IMR-90 (cell line): ENCODE measurements around the gene TUSC2. TPM values are rescaled to one million over a fixed set of nuclear protein-coding genes. Genes with fewer than 3 reads are reported as not detected.
"Not testable (repeated sequence)": the region's sequence is repeated elsewhere in the genome, so short reads cannot be mapped to it uniquely, and the experiment has no call there.

Experiments used
- ATAC-seq: fragments of 200-7000 bp; cut with Tn5 transposase; 2 replicates; pipeline ENCODE4 v1.9.1; 2020; ENCODE audit warnings: low read depth, mild to moderate bottlenecking, moderate library complexity
- BruUV-seq: library from RNA; stranded (reverse); fragments of 400-500 nt; replicated peaks from 2 replicates; lab custom pipeline; 2021; lab: Mats Ljungman, UMichigan
- CTCF ChIA-PET: fragments of 300-600 bp; formaldehyde crosslinking; extraction: SDS; loops from one replicate; lab custom pipeline; 2021; ENCODE audit warnings: antibody characterized with exemption; lab: Yijun Ruan, JAX
- POLR2A ChIA-PET: fragments of 300-600 bp; sonication (Branson Sonifier 250); formaldehyde crosslinking; loops from one replicate; lab custom pipeline; 2022; ENCODE audit warnings: antibody characterized with exemption; ENCODE audit not compliant: unreplicated experiment; lab: Charles Lee
- DNase-seq: peaks from one replicate; pipeline ENCODE4 v3.0.0; 2013
- H2AFZ ChIP-seq: replicated peaks from 2 replicates; pipeline ENCODE3; 2013; ENCODE audit warnings: low read length, mild to moderate bottlenecking; ENCODE audit not compliant: poor library complexity
- H2AK5ac ChIP-seq: 2 replicates; pipeline ENCODE4 v1.6.1; 2013; ENCODE audit warnings: low read depth, low read length, inconsistent platforms
- H2AK9ac ChIP-seq: replicated peaks from 2 replicates; pipeline ENCODE3; 2013; ENCODE audit warnings: mild to moderate bottlenecking, low read depth, low read length, moderate library complexity; ENCODE audit not compliant: poor library complexity
- H2BK120ac ChIP-seq: 2 replicates; pipeline ENCODE4 v1.6.1; 2013; ENCODE audit warnings: low read depth, low read length, inconsistent platforms
- H2BK15ac ChIP-seq: 3 replicates; pipeline ENCODE4 v1.6.1; 2013; ENCODE audit warnings: low read depth, low read length, inconsistent platforms
- H2BK20ac ChIP-seq: 2 replicates; pipeline ENCODE4 v1.6.1; 2013; ENCODE audit warnings: low read depth, mild to moderate bottlenecking, inconsistent platforms, low read length, moderate library complexity
- H2BK5ac ChIP-seq: 2 replicates; pipeline ENCODE4 v1.6.1; 2013; ENCODE audit warnings: mild to moderate bottlenecking, low read depth, low read length, inconsistent platforms; ENCODE audit not compliant: poor library complexity, severe bottlenecking
- H3K14ac ChIP-seq: replicated peaks from 2 replicates; pipeline ENCODE4 v1.6.1; 2013; ENCODE audit warnings: low read depth, low read length, inconsistent platforms
- H3K18ac ChIP-seq: 2 replicates; pipeline ENCODE4 v1.6.1; 2013; ENCODE audit warnings: low read depth, low read length, control low read depth
- H3K23ac ChIP-seq: 2 replicates; pipeline ENCODE4 v1.6.1; 2013; ENCODE audit warnings: low read depth, low read length, inconsistent platforms
- H3K27ac ChIP-seq: 2 replicates; pipeline ENCODE4 v1.5.1; 2013; ENCODE audit warnings: mild to moderate bottlenecking, control low read depth, low read length; ENCODE audit not compliant: insufficient read depth
- H3K27me3 ChIP-seq: 2 replicates; pipeline ENCODE4 v1.6.1; 2013; ENCODE audit warnings: low read length; ENCODE audit not compliant: control insufficient read depth, insufficient read depth
- H3K36me3 ChIP-seq: 2 replicates; pipeline ENCODE4 v1.6.1; 2013; ENCODE audit warnings: low read length, mixed read lengths; ENCODE audit not compliant: control insufficient read depth, insufficient read depth
- H3K4ac ChIP-seq: 2 replicates; pipeline ENCODE4 v1.6.1; 2013; ENCODE audit warnings: low read depth, low read length, inconsistent platforms
- H3K4me1 ChIP-seq: 2 replicates; pipeline ENCODE4 v1.6.1; 2013; ENCODE audit warnings: low read length, mixed read lengths; ENCODE audit not compliant: control insufficient read depth, insufficient read depth
- H3K4me2 ChIP-seq: 2 replicates; pipeline ENCODE4 v1.6.1; 2013; ENCODE audit warnings: low read depth, mild to moderate bottlenecking, control low read depth, low read length, moderate library complexity
- H3K4me3 ChIP-seq: 2 replicates; pipeline ENCODE4 v1.5.1; 2013; ENCODE audit warnings: low read depth, mild to moderate bottlenecking, control low read depth, low read length, moderate library complexity; ENCODE audit not compliant: insufficient read depth
- H3K56ac ChIP-seq: 2 replicates; pipeline ENCODE4 v1.6.1; 2013; ENCODE audit warnings: low read length, inconsistent platforms; ENCODE audit not compliant: insufficient read depth; ENCODE audit errors: extremely low read depth
- H3K79me1 ChIP-seq, 2 experiments: 2 replicates each; pipeline ENCODE4 v1.6.1; 2013; ENCODE audit warnings: low read length in 2 of 2, inconsistent platforms in 1 of 2, low read depth in 1 of 2
- H3K9ac ChIP-seq: 2 replicates; pipeline ENCODE4 v1.6.1; 2013; ENCODE audit warnings: low read depth, low read length, control low read depth
- H3K9me1 ChIP-seq: 2 replicates; pipeline ENCODE4 v1.6.1; 2013; ENCODE audit warnings: low read length, inconsistent platforms; ENCODE audit not compliant: insufficient read depth
- H3K9me3 ChIP-seq: 2 replicates; pipeline ENCODE4 v1.6.1; 2013; ENCODE audit warnings: low read length; ENCODE audit not compliant: control insufficient read depth, insufficient read depth
- H4K20me1 ChIP-seq: 2 replicates; pipeline ENCODE4 v1.6.1; 2013; ENCODE audit warnings: low read length, inconsistent platforms; ENCODE audit not compliant: insufficient read depth
- H4K5ac ChIP-seq: 2 replicates; pipeline ENCODE4 v1.6.1; 2013; ENCODE audit warnings: mild to moderate bottlenecking, low read depth, low read length, control low read depth
- H4K8ac ChIP-seq, 2 experiments: 2 replicates each; pipeline ENCODE4 v1.6.1; 2013; ENCODE audit warnings: low read depth in 2 of 2, low read length in 2 of 2, control low read depth in 1 of 2, inconsistent platforms in 1 of 2
- H4K91ac ChIP-seq: 2 replicates; pipeline ENCODE4 v1.6.1; 2013; ENCODE audit warnings: low read depth, low read length, inconsistent platforms; ENCODE audit not compliant: insufficient read depth
- FOS ChIP-seq: fragments of 150-350 bp; IDR thresholded peaks from 2 replicates; pipeline ENCODE4 v1.6.1; 2016; ENCODE audit warnings: low read depth, low read length
- MAZ ChIP-seq: IDR thresholded peaks from 2 replicates; pipeline ENCODE4 v1.6.1; 2012; ENCODE audit warnings: low read depth, mild to moderate bottlenecking, low read length, improper control_type of control experiment, moderate library complexity, borderline replicate concordance
- MXI1 ChIP-seq: IDR thresholded peaks from 2 replicates; pipeline ENCODE4 v1.6.1; 2012; ENCODE audit warnings: low read depth, mild to moderate bottlenecking, low read length, moderate library complexity, borderline replicate concordance
- NFE2L2 ChIP-seq: fragments of 150-350 bp; IDR thresholded peaks from 2 replicates; pipeline ENCODE4 v1.6.1; 2016; ENCODE audit warnings: low read depth, mild to moderate bottlenecking, low read length
- SMC3 ChIP-seq: fragments of 150-350 bp; IDR thresholded peaks from 2 replicates; pipeline ENCODE4 v1.6.1; 2016; ENCODE audit warnings: low read depth, mild to moderate bottlenecking, antibody characterized with exemption, low read length, moderate library complexity
- WGBS, 2 experiments: methylation state at CpG; one replicate each; pipeline versions ENCODE4 v1.1.5 to v1.1.7; 2013; ENCODE audit warnings: missing lambda C conversion rate in 2 of 2; ENCODE audit not compliant: insufficient read length in 1 of 2; ENCODE audit errors: extremely low coverage in 2 of 2; 5-methylcytosine and 5-hydroxymethylcytosine counted together
- dilution Hi-C: fragments of 300-500 bp; cut with HindIII; formaldehyde crosslinking; loops from one replicate; pipeline ENCODE4 v1.14.3; 2018; ENCODE audit warnings: low sequenced_read_pairs; ENCODE audit not compliant: unreplicated experiment
- in situ Hi-C: fragments of 300-500 bp; cut with MboI; formaldehyde crosslinking; loops from 3 replicates; pipeline ENCODE4 v1.14.3; 2019; ENCODE audit warnings: low sequenced_read_pairs, inconsistent platforms, mixed read lengths
- intact Hi-C: fragments of 100-400 bp; cut with micrococcal nuclease; formaldehyde crosslinking; loops from 2 replicates; pipeline ENCODE4 v1.10.0; 2022
- polyA plus RNA-seq, 3 experiments: library from polyadenylated mRNA; depleted of rRNA; stranded (reverse); fragments of >200 nt; gene quantifications; 2 replicates each; pipeline ENCODE4 v1.2.3, GENCODE V29; 2012; ENCODE audit warnings: low replicate concordance in 1 of 3
- total RNA-seq: library from RNA; depleted of rRNA; stranded (reverse); fragments of >200 nt; gene quantifications from 2 replicates; pipeline ENCODE4 v1.2.3, GENCODE V29; 2012
- TF ChIP-seq, protein P1 (sequence below): conservative IDR thresholded peaks from 2 replicates; pipeline ENCODE4 v1.5.1; 2012; ENCODE audit warnings: mild to moderate bottlenecking, low read depth, low read length, improper control_type of control experiment

TUSC2 gene
- total and polyA plus RNA-seq, 2 of the 4 experiments (the other 2 are of a cell fraction) = 13.4 to 24.0 TPM

DNA sequence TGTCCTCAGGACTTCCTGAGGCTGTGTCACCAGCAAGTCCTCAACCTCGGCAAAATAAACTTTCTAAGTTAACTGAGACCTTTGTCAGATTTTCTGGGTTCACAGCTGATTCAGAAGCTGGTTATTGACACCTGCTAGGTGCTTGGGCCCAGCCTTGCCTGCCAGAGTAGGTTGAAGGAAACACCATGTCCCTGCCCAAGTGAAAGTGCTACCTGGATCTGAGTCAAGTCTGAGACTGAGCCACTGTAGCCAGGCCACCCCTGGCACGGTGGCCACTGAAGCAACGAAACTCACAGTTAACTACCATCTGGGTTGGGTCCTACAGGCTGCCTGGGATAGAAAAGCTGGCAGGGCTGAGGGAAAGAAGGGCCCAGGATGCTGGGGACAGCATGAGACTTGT is 13.7 kb downstream of the TUSC2 start:
- Histone ChIP-seq H2BK15ac (no peak overlapping the region), H2AK9ac (no peak overlapping the region), H2AFZ (no peak overlapping the region), H3K23ac (no peak overlapping the region), H3K9me3 (peaks cover 2% of the 10 kb centered on the region; the same call in 1 of the 2 replicates), H3K14ac (no peak overlapping the region), H4K5ac (no peak overlapping the region), H2BK20ac (no peak overlapping the region), H2BK120ac (no peak overlapping the region), H3K18ac (no peak overlapping the region), H3K4me1 (peaks cover 6% of the 10 kb centered on the region; the same call in 1 of the 2 replicates), H3K27ac (no peak overlapping the region), H2AK5ac (no peak overlapping the region), H3K9ac (no peak overlapping the region), H3K56ac (no peak overlapping the region), H4K8ac (no peak overlapping the region), H3K9me1 (peaks cover 18% of the 10 kb centered on the region), H3K79me1 (peaks cover 13 to 36% of the 10 kb centered on the region in 2 experiments), H2BK5ac (no peak overlapping the region), H3K4me2 (no peak overlapping the region), H4K20me1 (0 out of 2 replicates have a peak, but pooled peaks cover 13% of the 10 kb centered on the region), H3K36me3 (peaks cover 33% of the 10 kb centered on the region), H3K4me3 (no peak overlapping the region), H3K27me3 (no peaks in the 10 kb centered on the region), H4K91ac (no peak overlapping the region), H3K4ac (no peak overlapping the region)
- intact Hi-C loops = no loop called here
- dilution Hi-C loops = no loop called here
- in situ Hi-C loops = no loop called here
- WGBS, 2 experiments = 89% methylated on average over 3 of the region's 3 CpGs; no CpG with 5 or more reads in 1 of the 2 experiments
- POLR2A ChIA-PET = no interaction called here
- CTCF ChIA-PET = no interaction called here
- DNase-seq = no peak
- ATAC-seq = no peak
- BruUV-seq = no TSS peak
- TF ChIP-seq NFE2L2 (no peak), SMC3 (no peak), FOS (no peak), MXI1 (no peak), MAZ (no peak)
- TF ChIP-seq, protein P1, sequence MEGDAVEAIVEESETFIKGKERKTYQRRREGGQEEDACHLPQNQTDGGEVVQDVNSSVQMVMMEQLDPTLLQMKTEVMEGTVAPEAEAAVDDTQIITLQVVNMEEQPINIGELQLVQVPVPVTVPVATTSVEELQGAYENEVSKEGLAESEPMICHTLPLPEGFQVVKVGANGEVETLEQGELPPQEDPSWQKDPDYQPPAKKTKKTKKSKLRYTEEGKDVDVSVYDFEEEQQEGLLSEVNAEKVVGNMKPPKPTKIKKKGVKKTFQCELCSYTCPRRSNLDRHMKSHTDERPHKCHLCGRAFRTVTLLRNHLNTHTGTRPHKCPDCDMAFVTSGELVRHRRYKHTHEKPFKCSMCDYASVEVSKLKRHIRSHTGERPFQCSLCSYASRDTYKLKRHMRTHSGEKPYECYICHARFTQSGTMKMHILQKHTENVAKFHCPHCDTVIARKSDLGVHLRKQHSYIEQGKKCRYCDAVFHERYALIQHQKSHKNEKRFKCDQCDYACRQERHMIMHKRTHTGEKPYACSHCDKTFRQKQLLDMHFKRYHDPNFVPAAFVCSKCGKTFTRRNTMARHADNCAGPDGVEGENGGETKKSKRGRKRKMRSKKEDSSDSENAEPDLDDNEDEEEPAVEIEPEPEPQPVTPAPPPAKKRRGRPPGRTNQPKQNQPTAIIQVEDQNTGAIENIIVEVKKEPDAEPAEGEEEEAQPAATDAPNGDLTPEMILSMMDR = no peak

DNA sequence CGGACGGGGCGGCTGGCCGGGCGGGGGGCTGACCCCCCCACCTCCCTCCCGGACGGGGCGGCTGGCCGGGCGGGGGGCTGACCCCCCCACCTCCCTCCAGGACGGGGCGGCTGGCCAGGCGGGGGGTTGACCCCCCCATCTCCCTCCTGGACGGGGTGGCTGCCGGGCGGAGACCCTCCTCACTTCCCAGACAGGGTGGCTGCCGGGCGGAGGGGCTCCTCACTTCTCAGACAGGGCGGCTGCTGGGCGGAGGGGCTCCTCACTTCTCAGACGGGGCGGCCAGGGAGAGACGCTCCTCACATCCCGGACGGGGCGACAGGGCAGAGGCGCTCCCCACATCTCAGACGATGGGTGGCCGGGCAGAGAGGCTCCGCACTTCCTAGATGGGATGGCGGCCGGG is 16.0 kb downstream of the TUSC2 start:
- H2AFZ ChIP-seq, H2BK20ac ChIP-seq, H2BK5ac ChIP-seq, H3K4me2 ChIP-seq, dilution Hi-C loops, DNase-seq, POLR2A ChIA-PET, H3K4me3 ChIP-seq, intact Hi-C loops, H4K5ac ChIP-seq, H3K9ac ChIP-seq, H3K18ac ChIP-seq, H2AK9ac ChIP-seq, ATAC-seq, H3K27ac ChIP-seq, BruUV-seq, H3K9me3 ChIP-seq, H4K91ac ChIP-seq, H3K23ac ChIP-seq, H3K4me1 ChIP-seq, H3K4ac ChIP-seq, in situ Hi-C loops, CTCF ChIA-PET, H3K56ac ChIP-seq, H4K8ac ChIP-seq, H2AK5ac ChIP-seq, H3K27me3 ChIP-seq, H3K14ac ChIP-seq, H2BK120ac ChIP-seq, H2BK15ac ChIP-seq: not testable (repeated sequence)
- WGBS, 2 experiments = 100% methylated on average over 3 of the region's 32 CpGs; no CpG with 5 or more reads in 1 of the 2 experiments
- Histone ChIP-seq H3K79me1 (peaks cover 3 to 17% of the 10 kb centered on the region in 2 experiments; a peak in 2 of 4 replicates), H4K20me1 (0 out of 2 replicates have a peak, but pooled peaks cover 11% of the 10 kb centered on the region), H3K9me1 (peaks cover 11% of the 10 kb centered on the region), H3K36me3 (peaks cover 11% of the 10 kb centered on the region)
